ENCODE results near the gene DISP3. TPM values are rescaled to one million over a fixed set of nuclear protein-coding genes. Genes with fewer than 3 reads are reported as not detected.

Gene DISP3
- total and polyA plus RNA-seq, 9 of the 15 experiments (the other 6 are each of a cell fraction or from before 2014, with no cell fraction given): 0.03 to 0.19 (median 0.15) TPM; not detected in 5

GRCh38 chr1:11528611-11529261 lies 49.8 kb downstream of the DISP3 start:
- Histone ChIP-seq H3K9me1 (ENCODE audit: control insufficient read depth, insufficient read depth, low read length) (no peaks in the 10 kb centered on the region), H3K27me3 (ENCODE audit: control insufficient read depth in 2 of 2, insufficient read depth in 2 of 2, low read length in 2 of 2) (peaks cover 9 to 69% of the 10 kb centered on the region in 2 experiments; a peak in 4 of 5 replicates), H3K79me2 (ENCODE audit: control insufficient read depth, insufficient read depth, low read length) (no peaks in the 10 kb centered on the region), H3K27ac (ENCODE audit: extremely low read depth, low read depth, low read length) (no peak overlapping the region), H3K36me3 (ENCODE audit: control insufficient read depth, insufficient read depth, low read length) (no peaks in the 10 kb centered on the region), H3K9ac (ENCODE audit: insufficient read depth in 1 of 2, low read depth in 2 of 2, low read length in 2 of 2) (no peak overlapping the region; a peak in 1 of 4 replicates), H3K4me3 (no peak overlapping the region), H3K9me3 (replicated peaks; ENCODE audit: control insufficient read depth, insufficient read depth, low read depth, low read length) (no peaks in the 10 kb centered on the region), H4K20me1 (replicated peaks; ENCODE audit: control insufficient read depth, insufficient read depth, low read length) (peaks cover 24% of the 10 kb centered on the region), H2AFZ (ENCODE audit: low read depth, low read length) (no peak overlapping the region), H3K4me2 (ENCODE audit: insufficient read depth, low read length) (no peak overlapping the region), H3K4me1 (replicated peaks in 1 of 2; ENCODE audit: control insufficient read depth in 2 of 2, insufficient read depth in 2 of 2, low read length in 2 of 2) (peaks cover 0 to 16% of the 10 kb centered on the region in 2 experiments; a peak in 2 of 5 replicates)
- TF ChIP-seq, protein P1, sequence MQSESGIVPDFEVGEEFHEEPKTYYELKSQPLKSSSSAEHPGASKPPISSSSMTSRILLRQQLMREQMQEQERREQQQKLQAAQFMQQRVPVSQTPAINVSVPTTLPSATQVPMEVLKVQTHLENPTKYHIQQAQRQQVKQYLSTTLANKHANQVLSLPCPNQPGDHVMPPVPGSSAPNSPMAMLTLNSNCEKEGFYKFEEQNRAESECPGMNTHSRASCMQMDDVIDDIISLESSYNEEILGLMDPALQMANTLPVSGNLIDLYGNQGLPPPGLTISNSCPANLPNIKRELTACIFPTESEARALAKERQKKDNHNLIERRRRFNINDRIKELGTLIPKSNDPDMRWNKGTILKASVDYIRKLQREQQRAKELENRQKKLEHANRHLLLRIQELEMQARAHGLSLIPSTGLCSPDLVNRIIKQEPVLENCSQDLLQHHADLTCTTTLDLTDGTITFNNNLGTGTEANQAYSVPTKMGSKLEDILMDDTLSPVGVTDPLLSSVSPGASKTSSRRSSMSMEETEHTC (IDR thresholded peaks at IDR 0.05): no peak
- no peak for TF ChIP-seq ETV5 (CRISPR knock-in tag; IDR thresholded peaks at IDR 0.05; ENCODE audit: low read depth)
- no peak for TF ChIP-seq TRIM28 (IDR thresholded peaks at IDR 0.05)
- no peak for TF ChIP-seq ZNF764 (CRISPR knock-in tag; IDR thresholded peaks at IDR 0.05; ENCODE audit: low read depth)
- ChIA-PET POLR2A (interaction anchor here (0.5 to 0.6 kb wide), 3 partner anchors 9 to 73 kb away, joined by 3 read pairs; no protein-coding TSS in a partner anchor), CTCF (ENCODE audit: low intra/inter-chr PET ratio) (no interaction called here)
- intact Hi-C loops (cut with micrococcal nuclease): no loop called here
- no peak for FAIRE-seq
- no peak for ATAC-seq
- DNase-seq (ENCODE audit: extremely low read depth in 1 of 4, low spot score in 3 of 4): no peak
- no TSS peak for BruUV-seq (replicated peaks)
- in situ Hi-C loops (cut with MboI): no loop called here
- WGBS (ENCODE audit: insufficient coverage, low coverage, missing lambda C conversion rate): 2% methylated on average over 13 of the region's 13 CpGs
